ENCODE results near the gene PGAM2. TPM values are rescaled to one million over a fixed set of nuclear protein-coding genes. Genes with fewer than 3 reads are reported as not detected.

Gene PGAM2
- total RNA-seq, 2 experiments from 2014 or later = 1.3 to 1.8 TPM

GRCh38 chr7:44093102-44093641, 27.8 kb upstream of the PGAM2 start:
- H3K4me1 ChIP-seq (ENCODE audit: insufficient read depth, low read length) = no peaks in the 10 kb centered on the region
- intact Hi-C loops (cut with DNase I, micrococcal nuclease) = no loop called here
- Mint-ChIP-seq H3K27ac (no peak overlapping the region), H3K4me1 (ENCODE audit: low read depth) (no peaks in the 10 kb centered on the region), H3K27me3 (no peaks in the 10 kb centered on the region), H3K36me3 (ENCODE audit: low read depth) (no peaks in the 10 kb centered on the region), H3K4me3 (no peak overlapping the region), H3K9me3 (no peaks in the 10 kb centered on the region)
- no peak overlapping the region for H3K4me3 ChIP-seq (ENCODE audit: low read length)
- no peaks in the 10 kb centered on the region for H3K9me3 ChIP-seq (ENCODE audit: control insufficient read depth in 1 of 2, insufficient read depth in 1 of 2, low read length in 2 of 2)
- no peak for DNase-seq
- no peak for TF ChIP-seq CTCF (IDR thresholded peaks at IDR 0.05)
- POLR2A ChIA-PET = no interaction called here
- no peaks in the 10 kb centered on the region for H3K36me3 ChIP-seq (ENCODE audit: insufficient read depth, low read length)
- H3K27me3 ChIP-seq (ENCODE audit: control insufficient read depth in 1 of 2, insufficient read depth in 2 of 2, low read length in 2 of 2) = no peaks in the 10 kb centered on the region
- CTCF ChIA-PET = no interaction called here
- H3K27ac ChIP-seq (ENCODE audit: low read depth in 1 of 2, low read length in 2 of 2) = no peak overlapping the region
- ATAC-seq (ENCODE audit: poor library complexity) = no peak

DNA sequence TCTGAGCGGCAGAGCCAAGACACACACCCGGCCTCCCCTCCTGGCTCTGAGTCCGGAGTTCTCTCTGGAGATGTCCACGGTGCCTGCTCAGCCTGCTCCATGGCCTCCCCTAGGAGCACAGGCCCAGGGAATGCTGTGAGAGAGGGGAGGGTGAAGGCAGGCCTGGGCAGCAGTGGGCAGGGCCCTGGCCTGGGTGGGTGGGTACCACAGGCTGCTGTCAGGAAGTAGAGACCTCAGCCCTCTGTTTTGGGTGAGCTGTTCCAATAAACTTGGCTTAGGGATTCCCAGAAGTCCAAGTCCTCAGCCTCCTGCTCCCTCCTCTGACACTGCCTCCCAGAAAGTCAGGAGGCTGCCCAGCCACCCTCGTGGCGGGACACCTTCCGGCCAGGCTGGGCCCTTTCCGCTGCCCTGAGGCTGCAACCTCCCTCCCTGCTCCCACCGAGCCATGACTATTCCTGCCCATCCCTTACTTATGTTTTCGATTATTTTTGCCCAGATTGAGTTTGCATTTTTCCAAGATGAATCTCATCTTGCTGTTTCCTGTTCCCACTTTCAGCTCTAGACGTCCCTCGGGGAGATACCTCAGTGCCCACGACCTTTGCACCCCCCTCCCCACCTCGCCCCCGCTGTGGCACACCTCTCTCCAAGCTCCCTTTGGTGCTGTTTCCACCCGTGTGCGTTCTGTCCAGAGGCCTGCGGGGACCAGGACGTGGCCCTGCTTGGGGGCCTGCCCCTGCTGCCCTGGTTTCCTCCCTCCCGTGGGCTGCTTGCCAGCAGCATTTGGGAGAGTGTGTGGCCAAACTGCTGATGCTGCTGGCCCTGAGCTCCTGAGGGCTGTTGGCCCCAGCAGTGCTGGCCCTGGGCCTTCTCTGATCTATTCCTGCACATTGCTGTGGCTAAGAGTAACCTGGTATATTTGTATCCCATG, 22.8 kb upstream of the PGAM2 start:
- H3K27me3 Mint-ChIP-seq = no peaks in the 10 kb centered on the region
- Histone ChIP-seq H3K27ac (ENCODE audit: low read depth in 1 of 2, low read length in 2 of 2) (no peak overlapping the region), H3K4me1 (ENCODE audit: insufficient read depth, low read length) (no peaks in the 10 kb centered on the region), H3K36me3 (ENCODE audit: insufficient read depth, low read length) (no peaks in the 10 kb centered on the region), H3K9me3 (ENCODE audit: control insufficient read depth in 1 of 2, insufficient read depth in 1 of 2, low read length in 2 of 2) (no peaks in the 10 kb centered on the region), H3K27me3 (ENCODE audit: control insufficient read depth in 1 of 2, insufficient read depth in 2 of 2, low read length in 2 of 2) (no peaks in the 10 kb centered on the region), H3K4me3 (ENCODE audit: low read length) (no peak overlapping the region)
- H3K9me3 Mint-ChIP-seq = no peaks in the 10 kb centered on the region
- H3K4me1 Mint-ChIP-seq (ENCODE audit: low read depth) = peaks cover 10% of the 10 kb centered on the region
- CTCF ChIA-PET = no interaction called here
- POLR2A ChIA-PET = no interaction called here
- no peak for TF ChIP-seq CTCF (IDR thresholded peaks at IDR 0.05)
- no peak for ATAC-seq (ENCODE audit: poor library complexity)
- no peaks in the 10 kb centered on the region for H3K36me3 Mint-ChIP-seq (ENCODE audit: low read depth)
- intact Hi-C loops (cut with DNase I, micrococcal nuclease) = no loop called here
- no peak overlapping the region for H3K27ac Mint-ChIP-seq
- DNase-seq = no peak
- no peak overlapping the region for H3K4me3 Mint-ChIP-seq

GRCh38 chr7:44086627-44087026, 21.3 kb upstream of the PGAM2 start:
- Histone ChIP-seq H3K9me3 (ENCODE audit: control insufficient read depth in 1 of 2, insufficient read depth in 1 of 2, low read length in 2 of 2) (no peaks in the 10 kb centered on the region), H3K36me3 (ENCODE audit: insufficient read depth, low read length) (no peaks in the 10 kb centered on the region), H3K4me3 (ENCODE audit: low read length) (no peak overlapping the region), H3K4me1 (ENCODE audit: insufficient read depth, low read length) (peaks cover 6% of the 10 kb centered on the region), H3K27ac (ENCODE audit: low read depth in 1 of 2, low read length in 2 of 2) (no peak overlapping the region), H3K27me3 (ENCODE audit: control insufficient read depth in 1 of 2, insufficient read depth in 2 of 2, low read length in 2 of 2) (no peaks in the 10 kb centered on the region)
- Mint-ChIP-seq H3K4me3 (no peak overlapping the region), H3K27ac (no peak overlapping the region), H3K4me1 (ENCODE audit: low read depth) (peaks cover 14% of the 10 kb centered on the region), H3K27me3 (no peaks in the 10 kb centered on the region), H3K36me3 (ENCODE audit: low read depth) (peaks cover 8% of the 10 kb centered on the region), H3K9me3 (no peaks in the 10 kb centered on the region)
- TF ChIP-seq CTCF (IDR thresholded peaks at IDR 0.05) = no peak
- POLR2A ChIA-PET = no interaction called here
- intact Hi-C loops (cut with DNase I, micrococcal nuclease) = no loop called here
- CTCF ChIA-PET = no interaction called here
- no peak for ATAC-seq (ENCODE audit: poor library complexity)
- DNase-seq = no peak
